HUES6 (cell line): ENCODE data around the gene LRP6.

Source experiments
- H3K27ac ChIP-seq: 2 replicates; pipeline ENCODE4 v1.7.0; 2013; ENCODE audit warnings: low read depth, mild to moderate bottlenecking, low read length, inconsistent platforms
- H3K27me3 ChIP-seq: 2 replicates; pipeline ENCODE4 v1.6.1; 2013; ENCODE audit warnings: low read length; ENCODE audit not compliant: control insufficient read depth, insufficient read depth
- H3K36me3 ChIP-seq: 2 replicates; pipeline ENCODE4 v1.6.1; 2013; ENCODE audit warnings: low read length; ENCODE audit not compliant: control insufficient read depth, insufficient read depth
- H3K4me1 ChIP-seq: 2 replicates; pipeline ENCODE4 v1.6.1; 2013; ENCODE audit warnings: low read length; ENCODE audit not compliant: control insufficient read depth, insufficient read depth
- H3K4me3 ChIP-seq: 2 replicates; pipeline ENCODE4 v1.5.1; 2013; ENCODE audit warnings: low read depth, low read length
- H3K9ac ChIP-seq: one replicate; pipeline ENCODE4 v1.6.1; 2013; ENCODE audit warnings: mild to moderate bottlenecking, low read length
- H3K9me3 ChIP-seq: 2 replicates; pipeline ENCODE4 v1.6.1; 2013; ENCODE audit warnings: low read depth, low read length; ENCODE audit not compliant: control insufficient read depth, insufficient read depth

The LRP6 gene

GRCh38 chr12:12282761-12283425 is 16.0 kb upstream of the LRP6 start:
- Histone ChIP-seq H3K27ac (no peak overlapping the region; the same call in 1 of the 2 replicates), H3K36me3 (no peaks in the 10 kb centered on the region), H3K4me1 (peaks cover 33% of the 10 kb centered on the region), H3K4me3 (no peak overlapping the region), H3K9me3 (no peaks in the 10 kb centered on the region), H3K27me3 (no peaks in the 10 kb centered on the region), H3K9ac (no peak overlapping the region)

- H3K27me3 ChIP-seq, result no peaks in the 10 kb centered on the region
- no peak overlapping the region for H3K4me3 ChIP-seq
- H3K4me1 ChIP-seq, result peaks cover 33% of the 10 kb centered on the region
- H3K9ac ChIP-seq, result no peak overlapping the region
- H3K9me3 ChIP-seq, result no peaks in the 10 kb centered on the region
- no peaks in the 10 kb centered on the region for H3K36me3 ChIP-seq
- H3K27ac ChIP-seq, result no peak overlapping the region
Measured at GRCh38 chr12:12282202-12282601, 15.4 kb upstream of the LRP6 start.

GRCh38 chr12:12281134-12281533 is 14.3 kb upstream of the LRP6 start:
- H3K27ac ChIP-seq, result no peak overlapping the region
- no peak overlapping the region for H3K9ac ChIP-seq
- H3K27me3 ChIP-seq, result no peaks in the 10 kb centered on the region
- no peaks in the 10 kb centered on the region for H3K9me3 ChIP-seq
- peaks cover 33% of the 10 kb centered on the region for H3K4me1 ChIP-seq
- no peak overlapping the region for H3K4me3 ChIP-seq
- H3K36me3 ChIP-seq, result no peaks in the 10 kb centered on the region

GRCh38 chr12:12278899-12279298 is 12.1 kb upstream of the LRP6 start:
- no peak overlapping the region for H3K27ac ChIP-seq
- no peak overlapping the region for H3K4me3 ChIP-seq
- no peak overlapping the region for H3K9ac ChIP-seq
- no peaks in the 10 kb centered on the region for H3K36me3 ChIP-seq
- peaks cover 28% of the 10 kb centered on the region for H3K4me1 ChIP-seq
- no peaks in the 10 kb centered on the region for H3K27me3 ChIP-seq
- H3K9me3 ChIP-seq, result no peaks in the 10 kb centered on the region

- H3K4me3 ChIP-seq, result no peak overlapping the region
Measured at GRCh38 chr12:12275874-12276273, 9.0 kb upstream of the LRP6 start.

GRCh38 chr12:12273291-12273957 is 6.6 kb upstream of the LRP6 start:
- H3K9ac ChIP-seq, result no peak overlapping the region
- H3K36me3 ChIP-seq, result no peaks in the 10 kb centered on the region
- no peak overlapping the region for H3K4me3 ChIP-seq
- peak overlapping the region; percentile 32; the same call in 1 of the 2 replicates for H3K27ac ChIP-seq
- no peaks in the 10 kb centered on the region for H3K9me3 ChIP-seq
- H3K27me3 ChIP-seq, result no peaks in the 10 kb centered on the region
- H3K4me1 ChIP-seq, result peaks cover 14% of the 10 kb centered on the region

More at GRCh38 chr12:12275874-12276273, 9.0 kb upstream of the LRP6 start:
- H3K9me3 ChIP-seq, result no peaks in the 10 kb centered on the region
- H3K27ac ChIP-seq, result no peak overlapping the region
- H3K9ac ChIP-seq, result no peak overlapping the region
- no peaks in the 10 kb centered on the region for H3K36me3 ChIP-seq
- H3K4me1 ChIP-seq, result peaks cover 13% of the 10 kb centered on the region
- H3K27me3 ChIP-seq, result no peaks in the 10 kb centered on the region

- peak overlapping the region; percentile 32; the same call in 1 of the 2 replicates for H3K27ac ChIP-seq
- peaks cover 15% of the 10 kb centered on the region for H3K4me1 ChIP-seq
- no peak overlapping the region for H3K4me3 ChIP-seq
- no peaks in the 10 kb centered on the region for H3K36me3 ChIP-seq
- H3K9ac ChIP-seq, result no peak overlapping the region
- no peaks in the 10 kb centered on the region for H3K27me3 ChIP-seq
- no peaks in the 10 kb centered on the region for H3K9me3 ChIP-seq
Measured at GRCh38 chr12:12272869-12273268, 6.0 kb upstream of the LRP6 start.

- Histone ChIP-seq H3K4me1 (peaks cover 19% of the 10 kb centered on the region), H3K9ac (no peak overlapping the region), H3K4me3 (no peak overlapping the region), H3K27ac (no peak overlapping the region), H3K9me3 (no peaks in the 10 kb centered on the region), H3K36me3 (no peaks in the 10 kb centered on the region), H3K27me3 (no peaks in the 10 kb centered on the region)
Measured at GRCh38 chr12:12270226-12270625, 3.4 kb upstream of the LRP6 start.

- peak overlapping the region; percentile 100 for H3K9ac ChIP-seq
- H3K27ac ChIP-seq, result peak overlapping the region; percentile 100
- H3K4me1 ChIP-seq, result peaks cover 24% of the 10 kb centered on the region
- 0 out of 2 replicates have a peak, but pooled peaks cover under 1% of the 10 kb centered on the region for H3K36me3 ChIP-seq
- H3K9me3 ChIP-seq, result no peaks in the 10 kb centered on the region
- peak overlapping the region; percentile 98 for H3K4me3 ChIP-seq
- H3K27me3 ChIP-seq, result no peaks in the 10 kb centered on the region
Measured at GRCh38 chr12:12267742-12268200, 927 bp upstream of the LRP6 start.

GRCh38 chr12:12266389-12266872 is 413 bp downstream of the LRP6 start:
- Histone ChIP-seq H3K9ac (peak overlapping the region; percentile 100), H3K4me3 (peak overlapping the region; percentile 98), H3K27me3 (no peaks in the 10 kb centered on the region), H3K9me3 (no peaks in the 10 kb centered on the region), H3K36me3 (0 out of 2 replicates have a peak, but pooled peaks cover 3% of the 10 kb centered on the region), H3K27ac (peak overlapping the region; percentile 100), H3K4me1 (peaks cover 22% of the 10 kb centered on the region)
